Measurements from ENCODE around the gene MED8. TPM values are rescaled to one million over a fixed set of nuclear protein-coding genes. Genes with fewer than 3 reads are reported as not detected.

Gene MED8
- total RNA-seq, 2 donors from 2014 or later: 39.2 to 51.3 TPM

DNA sequence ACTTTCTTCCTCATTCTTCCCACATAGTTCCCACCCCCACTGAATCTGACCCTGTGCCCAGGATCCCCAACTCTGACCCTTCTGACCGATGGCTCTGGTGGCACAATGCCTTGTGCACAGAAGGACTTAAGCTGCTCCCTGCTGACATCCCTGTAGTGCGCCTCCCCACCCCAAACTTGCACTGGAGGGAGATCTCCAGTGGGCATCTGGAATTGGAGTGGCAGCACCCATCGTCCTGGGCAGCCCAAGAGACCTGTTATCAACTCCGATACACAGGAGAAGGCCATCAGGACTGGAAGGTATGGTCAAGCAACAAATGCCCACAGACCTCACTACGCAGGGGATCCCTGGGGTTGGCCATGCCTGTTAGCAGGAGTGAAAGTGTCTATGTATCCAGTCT is 43.0 kb downstream of the MED8 start:
- Histone ChIP-seq H3K4me1 (no peaks in the 10 kb centered on the region), H3K27ac (no peak overlapping the region), H3K36me3 (no peaks in the 10 kb centered on the region), H3K4me3 (no peak overlapping the region), H3K27me3 (no peaks in the 10 kb centered on the region), H3K9ac (ENCODE audit: low read depth in 2 of 2, low read length in 2 of 2) (no peak overlapping the region), H3K9me3 (no peaks in the 10 kb centered on the region)
- TF ChIP-seq, protein P1, sequence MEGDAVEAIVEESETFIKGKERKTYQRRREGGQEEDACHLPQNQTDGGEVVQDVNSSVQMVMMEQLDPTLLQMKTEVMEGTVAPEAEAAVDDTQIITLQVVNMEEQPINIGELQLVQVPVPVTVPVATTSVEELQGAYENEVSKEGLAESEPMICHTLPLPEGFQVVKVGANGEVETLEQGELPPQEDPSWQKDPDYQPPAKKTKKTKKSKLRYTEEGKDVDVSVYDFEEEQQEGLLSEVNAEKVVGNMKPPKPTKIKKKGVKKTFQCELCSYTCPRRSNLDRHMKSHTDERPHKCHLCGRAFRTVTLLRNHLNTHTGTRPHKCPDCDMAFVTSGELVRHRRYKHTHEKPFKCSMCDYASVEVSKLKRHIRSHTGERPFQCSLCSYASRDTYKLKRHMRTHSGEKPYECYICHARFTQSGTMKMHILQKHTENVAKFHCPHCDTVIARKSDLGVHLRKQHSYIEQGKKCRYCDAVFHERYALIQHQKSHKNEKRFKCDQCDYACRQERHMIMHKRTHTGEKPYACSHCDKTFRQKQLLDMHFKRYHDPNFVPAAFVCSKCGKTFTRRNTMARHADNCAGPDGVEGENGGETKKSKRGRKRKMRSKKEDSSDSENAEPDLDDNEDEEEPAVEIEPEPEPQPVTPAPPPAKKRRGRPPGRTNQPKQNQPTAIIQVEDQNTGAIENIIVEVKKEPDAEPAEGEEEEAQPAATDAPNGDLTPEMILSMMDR (IDR thresholded peaks at IDR 0.05): no peak
- no peak for DNase-seq
- intact Hi-C loops (cut with DNase I): no loop called here

DNA sequence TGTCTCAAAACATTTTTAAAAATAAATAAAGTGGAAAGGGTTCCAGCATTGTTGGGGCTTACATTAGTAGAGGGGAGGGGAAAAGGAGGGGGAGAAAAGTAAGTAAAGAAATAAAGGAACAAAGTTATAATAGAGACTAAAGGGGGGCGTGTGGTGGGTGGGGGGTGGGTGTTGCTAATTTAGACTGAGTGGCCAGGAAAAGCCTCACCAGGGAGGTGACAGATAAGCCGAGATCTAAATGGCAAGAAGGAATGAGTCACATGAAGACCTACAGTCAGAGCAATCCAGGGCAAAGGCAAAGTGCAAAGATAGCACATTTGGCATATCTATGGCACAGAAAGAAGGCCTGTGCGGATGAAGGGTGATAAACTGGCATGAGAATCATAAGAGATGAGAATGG is 44.5 kb downstream of the MED8 start:
- H3K27ac ChIP-seq: no peak overlapping the region
- intact Hi-C loops (cut with DNase I): no loop called here
- no peaks in the 10 kb centered on the region for H3K27me3 ChIP-seq
- H3K4me3 ChIP-seq: no peak overlapping the region
- H3K9ac ChIP-seq (ENCODE audit: low read depth in 2 of 2, low read length in 2 of 2): no peak overlapping the region
- H3K36me3 ChIP-seq: no peaks in the 10 kb centered on the region
- TF ChIP-seq, protein P1 (IDR thresholded peaks at IDR 0.05): no peak
- DNase-seq: peak; percentile 42
- H3K4me1 ChIP-seq: no peaks in the 10 kb centered on the region
- H3K9me3 ChIP-seq: no peaks in the 10 kb centered on the region

DNA sequence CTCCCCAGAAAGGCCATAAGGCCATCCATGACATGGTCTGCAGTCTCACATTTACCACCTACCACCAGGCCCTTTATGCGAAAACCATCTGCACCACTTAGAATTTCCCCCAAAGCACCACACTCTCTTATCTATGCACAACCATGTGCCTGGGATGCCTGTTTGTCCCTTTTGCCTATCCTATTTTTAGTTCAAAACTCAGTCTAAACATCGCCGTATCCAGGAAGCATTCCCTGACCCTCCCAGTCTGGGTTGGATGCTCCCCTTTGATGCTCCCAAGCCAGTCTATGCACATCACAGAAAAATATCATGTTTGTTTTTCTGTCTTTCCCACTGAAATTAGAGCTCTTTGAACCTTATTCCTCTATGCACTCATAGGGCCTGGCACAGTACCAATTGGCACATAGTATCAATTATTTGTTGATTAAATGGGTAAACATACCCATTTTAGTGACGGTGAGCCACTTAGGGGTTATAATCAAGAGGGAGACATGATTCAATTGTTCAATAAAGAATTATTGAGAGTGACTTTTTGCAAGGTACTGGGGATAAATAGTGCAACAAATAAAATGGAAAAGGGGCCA is 45.2 kb downstream of the MED8 start:
- Histone ChIP-seq H3K9me3 (no peaks in the 10 kb centered on the region), H3K36me3 (no peaks in the 10 kb centered on the region), H3K9ac (ENCODE audit: low read depth in 2 of 2, low read length in 2 of 2) (no peak overlapping the region), H3K4me3 (no peak overlapping the region), H3K27me3 (no peaks in the 10 kb centered on the region), H3K27ac (no peak overlapping the region), H3K4me1 (no peaks in the 10 kb centered on the region)
- intact Hi-C loops (cut with DNase I): no loop called here
- TF ChIP-seq, protein P1 (IDR thresholded peaks at IDR 0.05): no peak
- no peak for DNase-seq

DNA sequence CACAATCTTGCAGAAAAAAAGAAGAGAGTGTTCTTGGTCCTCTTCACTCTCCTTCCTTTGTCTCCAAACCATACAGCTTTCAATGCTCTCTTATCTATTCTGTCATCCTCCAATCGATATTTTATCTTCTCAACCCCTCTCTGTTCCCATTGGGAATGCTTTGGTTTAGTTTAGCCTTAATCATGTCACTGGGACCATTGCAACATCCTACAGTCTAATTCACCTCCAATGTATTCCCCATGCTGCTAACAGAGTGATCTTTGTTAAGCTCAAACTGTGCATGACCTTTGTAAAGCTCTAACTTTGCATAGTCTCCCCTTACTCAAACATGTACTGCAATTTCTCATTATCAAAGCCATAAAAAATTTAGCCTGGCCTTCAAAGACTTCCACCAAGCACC is 49.0 kb downstream of the MED8 start:
- H3K36me3 ChIP-seq: no peaks in the 10 kb centered on the region
- no peaks in the 10 kb centered on the region for H3K4me1 ChIP-seq
- H3K9me3 ChIP-seq: no peaks in the 10 kb centered on the region
- no peak overlapping the region for H3K27ac ChIP-seq
- no peak overlapping the region for H3K4me3 ChIP-seq
- intact Hi-C loops (cut with DNase I): no loop called here
- TF ChIP-seq, protein P1 (IDR thresholded peaks at IDR 0.05): no peak
- H3K9ac ChIP-seq (ENCODE audit: low read depth in 2 of 2, low read length in 2 of 2): no peak overlapping the region
- H3K27me3 ChIP-seq: no peaks in the 10 kb centered on the region
- no peak for DNase-seq

DNA sequence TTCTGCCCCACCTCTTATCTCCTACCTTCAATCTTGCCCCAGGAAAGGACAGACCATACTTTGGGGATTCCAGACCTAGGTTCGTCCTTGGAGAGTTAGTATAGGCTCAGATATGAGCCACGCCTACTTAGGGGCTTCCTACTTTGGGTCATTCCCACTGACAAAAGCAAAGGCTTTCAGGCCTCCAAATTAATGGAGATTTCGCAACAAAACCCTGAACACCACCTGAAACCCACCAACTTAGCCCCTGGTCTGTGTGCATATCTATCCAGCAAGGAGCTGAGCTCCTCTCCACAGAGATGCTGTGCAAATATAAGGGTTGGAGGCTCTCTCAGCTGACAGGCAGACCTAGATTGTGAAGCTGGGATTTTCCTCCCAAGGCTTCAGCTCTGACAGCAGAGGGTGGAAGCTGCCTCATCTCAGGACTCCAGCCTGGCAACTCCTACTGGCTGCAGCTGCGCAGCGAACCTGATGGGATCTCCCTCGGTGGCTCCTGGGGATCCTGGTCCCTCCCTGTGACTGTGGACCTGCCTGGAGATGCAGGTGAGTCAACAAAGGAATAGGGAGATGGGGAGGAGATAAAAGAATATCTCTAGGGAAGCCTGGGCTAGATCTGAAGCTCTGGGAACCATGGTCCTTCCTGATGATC is 49.9 kb downstream of the MED8 start:
- H3K36me3 ChIP-seq: no peaks in the 10 kb centered on the region
- no peak overlapping the region for H3K9ac ChIP-seq (ENCODE audit: low read depth in 2 of 2, low read length in 2 of 2)
- no peak overlapping the region for H3K27ac ChIP-seq
- intact Hi-C loops (cut with DNase I): no loop called here
- H3K4me3 ChIP-seq: no peak overlapping the region
- H3K4me1 ChIP-seq: no peaks in the 10 kb centered on the region
- no peaks in the 10 kb centered on the region for H3K9me3 ChIP-seq
- TF ChIP-seq, protein P1 (IDR thresholded peaks at IDR 0.05): no peak
- no peak for DNase-seq
- H3K27me3 ChIP-seq: no peaks in the 10 kb centered on the region

Data from colonic mucosa (tissue), 4 donors.